Right lobe of liver (tissue), 6 donors: ENCODE data around the gene SRPK2. TPM values are rescaled to one million over a fixed set of nuclear protein-coding genes. Genes with fewer than 3 reads are reported as not detected.
A peak's percentile ranks its signal among the peaks of the same experiment; 100 is the strongest.
"Not testable (repeated sequence)": the region's sequence is repeated elsewhere in the genome, so short reads cannot be mapped to it uniquely, and the experiment has no call there.

Experiments
- ATAC-seq, 4 donors: fragments of 200-7000 bp; cut with Tn5 transposase; one replicate each; pipeline ENCODE4 v1.9.1; 2020; ENCODE audit warnings: mild to moderate bottlenecking in 4 of 4, moderate library complexity in 4 of 4
- DNase-seq, 3 donors: peaks; one replicate each; pipeline ENCODE4 v3.0.0-alpha.2; 2020
- H3K27ac ChIP-seq, 3 donors: fragments of 200-600 bp; one replicate each; pipeline ENCODE4 v1.8.0; 2022
- H3K27me3 ChIP-seq, 2 donors: fragments of 200-600 bp; one replicate each; pipeline ENCODE4 v1.8.0; 2022
- H3K36me3 ChIP-seq, 4 donors: fragments of 200-600 bp; sonication (generic) in 1 of 4; one replicate each; pipeline versions ENCODE4 v1.5.1 to v1.8.0; 2017 to 2022; ENCODE audit warnings: control low read depth in 1 of 4
- H3K4me1 ChIP-seq, 4 donors: fragments of 200-600 bp; sonication (generic) in 1 of 4; one replicate each; pipeline versions ENCODE4 v1.5.1 to v1.8.0; 2017 to 2022; ENCODE audit warnings: control low read depth in 1 of 4
- H3K4me3 ChIP-seq, 3 donors: fragments of 200-600 bp; one replicate each; pipeline ENCODE4 v1.8.0; 2022
- H3K9me3 ChIP-seq, 4 donors: fragments of 200-600 bp; sonication (generic) in 1 of 4; one replicate each; pipeline versions ENCODE4 v1.5.1 to v1.8.0; 2017 to 2022; ENCODE audit warnings: control low read depth in 1 of 4
- POLR2A ChIP-seq: fragments of 450-650 bp; IDR thresholded peaks from one replicate; pipeline ENCODE4 v1.6.1; 2017; ENCODE audit warnings: antibody characterized with exemption, mild to moderate bottlenecking
- WGBS: methylation state at CpG from one replicate; pipeline ENCODE4 v1.1.6; 2018; ENCODE audit warnings: low coverage, low lambda C conversion rate; ENCODE audit not compliant: insufficient coverage; ENCODE audit errors: missing lambda C conversion rate; 5-methylcytosine and 5-hydroxymethylcytosine counted together
- intact Hi-C, 2 donors: fragments of 100-400 bp; cut with DNase I; formaldehyde crosslinking; loops; one replicate each; pipeline versions ENCODE4 v1.11.2 to v1.14.1; 2022
- total RNA-seq, 6 experiments: library from RNA; depleted of rRNA in 2 of 6; stranded (reverse); fragments of >200 nt in 2 of 6; fragmentation: NEBNext Ultra II Directional in 3 of 6; extraction: Animal tissue kit (Norgen Biotek cat#: 25700) in 3 of 6; gene quantifications; one replicate each; pipeline versions ENCODE4 v1.1.0 to v1.2.4, GENCODE V29; 2016 to 2023
- TF ChIP-seq, protein P1 (sequence below), 4 donors: fragments of 200-600 bp in 3 of 4; fragments of 450-650 bp in 1 of 4; IDR thresholded peaks; one replicate each; pipeline versions ENCODE4 v1.5.1 to v1.8.0; 2016 to 2022; ENCODE audit warnings: antibody characterized with exemption in 4 of 4, mild to moderate bottlenecking in 2 of 4
- donor health status: DM: no; HTN: yes; CAD: no.
- donor health status: DM: no; HTN: no; CAD: no.
- donor health status: DM: no; HTN: no; CAD: no.
- donor health status: DM: no; HTN: yes; CAD: no.
- donor health status: DM: no; HTN: yes; CAD: no.

Gene SRPK2
- total RNA-seq, 6 experiments from 2014 or later = 15.5 to 21.1 (median 18.2) TPM

DNA sequence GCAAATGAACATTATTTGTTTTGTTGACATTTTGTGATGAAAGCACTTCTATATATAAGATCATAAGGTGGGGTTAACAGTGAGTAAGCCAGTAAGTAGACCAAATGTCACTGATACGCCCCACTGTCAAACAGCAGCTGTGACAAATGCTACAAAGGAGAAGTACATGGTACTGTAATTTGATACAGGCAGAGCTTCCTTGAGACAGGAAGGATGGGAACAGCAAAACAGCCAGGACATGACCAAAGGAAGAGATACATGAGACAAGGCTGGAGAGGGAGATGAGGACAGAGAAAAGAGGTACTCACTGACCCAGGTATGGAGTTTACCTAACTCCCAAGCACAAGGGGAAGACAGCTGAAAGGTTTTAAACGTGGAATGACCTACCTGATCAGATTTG, 127.0 kb downstream of the SRPK2 start:
- H3K36me3 ChIP-seq = no peaks in the 10 kb centered on the region
- WGBS = 39% methylated on average over 2 of the region's 2 CpGs
- H3K27ac ChIP-seq = no peak overlapping the region
- no peaks in the 10 kb centered on the region for H3K27me3 ChIP-seq
- no peak for TF ChIP-seq POLR2A
- TF ChIP-seq, protein P1, sequence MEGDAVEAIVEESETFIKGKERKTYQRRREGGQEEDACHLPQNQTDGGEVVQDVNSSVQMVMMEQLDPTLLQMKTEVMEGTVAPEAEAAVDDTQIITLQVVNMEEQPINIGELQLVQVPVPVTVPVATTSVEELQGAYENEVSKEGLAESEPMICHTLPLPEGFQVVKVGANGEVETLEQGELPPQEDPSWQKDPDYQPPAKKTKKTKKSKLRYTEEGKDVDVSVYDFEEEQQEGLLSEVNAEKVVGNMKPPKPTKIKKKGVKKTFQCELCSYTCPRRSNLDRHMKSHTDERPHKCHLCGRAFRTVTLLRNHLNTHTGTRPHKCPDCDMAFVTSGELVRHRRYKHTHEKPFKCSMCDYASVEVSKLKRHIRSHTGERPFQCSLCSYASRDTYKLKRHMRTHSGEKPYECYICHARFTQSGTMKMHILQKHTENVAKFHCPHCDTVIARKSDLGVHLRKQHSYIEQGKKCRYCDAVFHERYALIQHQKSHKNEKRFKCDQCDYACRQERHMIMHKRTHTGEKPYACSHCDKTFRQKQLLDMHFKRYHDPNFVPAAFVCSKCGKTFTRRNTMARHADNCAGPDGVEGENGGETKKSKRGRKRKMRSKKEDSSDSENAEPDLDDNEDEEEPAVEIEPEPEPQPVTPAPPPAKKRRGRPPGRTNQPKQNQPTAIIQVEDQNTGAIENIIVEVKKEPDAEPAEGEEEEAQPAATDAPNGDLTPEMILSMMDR (IDR thresholded peaks at IDR 0.05) = no peak
- no peak overlapping the region for H3K4me3 ChIP-seq
- H3K4me1 ChIP-seq = peaks cover 0 to 19% (median 0%) of the 10 kb centered on the region in 4 donors
- no peak for DNase-seq
- intact Hi-C loops = no loop called here
- H3K9me3 ChIP-seq = no peaks in the 10 kb centered on the region
- ATAC-seq = peak; percentile 30 to 72 (median 34)

DNA sequence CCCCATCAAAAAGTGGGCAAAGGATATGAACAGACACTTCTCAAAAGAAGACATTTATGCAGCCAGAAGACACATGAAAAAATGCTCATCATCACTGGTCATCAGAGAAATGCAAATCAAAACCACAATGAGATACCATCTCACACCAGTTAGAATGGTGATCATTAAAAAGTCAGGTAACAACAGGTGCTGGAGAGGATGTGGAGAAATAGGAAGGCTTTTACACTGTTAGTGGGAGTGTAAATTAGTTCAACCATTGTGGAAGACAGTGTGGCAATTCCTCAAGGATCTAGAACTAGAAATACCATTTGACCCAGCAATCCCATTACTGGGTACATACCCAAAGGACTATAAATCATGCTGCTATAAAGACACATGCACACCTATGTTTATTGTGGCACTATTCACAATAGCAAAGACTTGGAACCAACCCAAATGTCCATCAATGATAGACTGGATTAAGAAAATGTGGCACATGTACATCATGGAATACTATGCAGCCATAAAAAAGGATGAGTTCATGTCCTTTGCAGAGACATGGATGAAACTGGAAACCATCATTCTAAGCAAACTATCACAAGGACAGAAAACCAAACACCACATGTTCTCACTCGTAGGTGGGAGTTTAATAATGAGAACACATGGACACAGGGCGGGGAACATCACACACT, 128.4 kb downstream of the SRPK2 start:
- H3K4me3 ChIP-seq, intact Hi-C loops, H3K27ac ChIP-seq, ATAC-seq, H3K36me3 ChIP-seq, DNase-seq, H3K27me3 ChIP-seq, H3K9me3 ChIP-seq: not testable (repeated sequence)
- H3K4me1 ChIP-seq = peaks cover 0 to 33% (median 4%) of the 10 kb centered on the region in 4 donors
- 100% methylated on average over 2 of the region's 2 CpGs for WGBS

DNA sequence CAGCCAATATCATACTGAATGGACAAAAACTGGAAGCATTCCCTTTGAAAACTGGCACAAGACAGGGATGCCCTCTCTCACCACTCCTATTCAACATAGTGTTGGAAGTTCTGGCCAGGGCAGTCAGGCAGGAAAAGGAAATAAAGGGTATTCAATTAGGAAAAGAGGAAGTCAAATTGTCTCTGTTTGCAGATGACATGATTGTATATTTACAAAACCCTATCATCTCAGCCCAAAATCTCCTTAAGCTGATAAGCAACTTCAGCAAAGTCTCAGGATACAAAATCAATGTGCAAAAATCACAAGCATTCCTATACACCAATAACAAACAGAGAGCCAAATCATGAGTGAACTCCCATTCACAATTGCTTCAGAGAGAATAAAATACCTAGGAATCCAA, 129.8 kb downstream of the SRPK2 start:
- not testable (repeated sequence) for ATAC-seq

DNA sequence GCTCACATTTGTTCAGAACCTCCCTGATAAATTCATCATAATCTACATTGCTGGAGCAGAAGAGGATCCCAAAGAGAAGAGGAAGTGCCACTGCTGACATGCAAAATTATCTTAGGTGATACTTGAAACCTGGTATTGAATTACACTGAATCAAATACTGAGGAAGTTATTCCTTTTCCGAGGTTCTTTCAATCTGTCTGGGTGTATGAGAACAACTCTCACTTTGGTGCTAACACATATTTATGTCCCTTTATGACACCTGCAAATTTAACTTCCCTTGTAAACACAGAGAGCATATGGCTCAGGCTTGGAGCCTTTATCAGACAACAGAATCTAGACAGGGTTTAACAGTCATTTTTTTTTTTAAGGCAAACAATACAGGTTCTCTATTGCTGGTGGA, 131.4 kb downstream of the SRPK2 start:
- intact Hi-C loops = no loop called here
- Histone ChIP-seq H3K27me3 (no peaks in the 10 kb centered on the region), H3K36me3 (no peaks in the 10 kb centered on the region), H3K4me1 (peaks cover 0 to 34% (median 6%) of the 10 kb centered on the region in 4 donors), H3K9me3 (no peaks in the 10 kb centered on the region), H3K4me3 (no peak overlapping the region), H3K27ac (no peak overlapping the region)
- DNase-seq (no peak), ATAC-seq (peak in 1 of 4 donors; percentile 35)
- WGBS = 0% methylated on average over 1 of the region's 1 CpG
- TF ChIP-seq POLR2A = no peak
- TF ChIP-seq, protein P1 (IDR thresholded peaks at IDR 0.05) = no peak

More for the DNA sequence above, 129.8 kb downstream of the SRPK2 start:
- H3K27ac ChIP-seq, H3K27me3 ChIP-seq, H3K36me3 ChIP-seq, DNase-seq, H3K9me3 ChIP-seq, intact Hi-C loops, H3K4me3 ChIP-seq: not testable (repeated sequence)
- H3K4me1 ChIP-seq = peaks cover 0 to 34% (median 6%) of the 10 kb centered on the region in 4 donors

DNA sequence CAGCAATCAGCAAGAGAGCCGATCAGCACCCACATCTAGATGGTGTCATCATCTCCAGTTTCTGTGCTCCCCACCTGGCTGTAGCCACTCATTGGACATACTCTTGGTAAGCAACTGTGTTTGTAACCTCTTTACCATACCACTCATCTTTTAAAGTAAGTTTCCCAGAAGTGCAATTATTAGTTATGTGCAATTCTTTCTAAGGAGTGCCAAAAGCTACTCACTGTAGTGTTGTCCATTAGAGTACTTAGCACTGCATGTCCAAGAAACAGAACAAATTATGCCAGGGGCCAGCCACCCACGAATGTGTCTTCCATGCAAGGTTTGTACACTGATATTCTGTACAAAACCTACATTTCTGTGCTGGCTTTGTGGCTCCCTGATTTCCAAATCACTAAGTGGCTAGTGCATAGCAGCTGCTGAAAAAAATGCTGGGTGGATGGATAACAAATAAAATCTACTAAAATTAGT, 131.9 kb downstream of the SRPK2 start:
- no peak overlapping the region for H3K4me3 ChIP-seq
- DNase-seq (no peak), ATAC-seq (peak; percentile 12 to 23 (median 20))
- H3K36me3 ChIP-seq = no peaks in the 10 kb centered on the region
- WGBS = 50% methylated on average over 2 of the region's 2 CpGs
- no peaks in the 10 kb centered on the region for H3K27me3 ChIP-seq
- intact Hi-C loops = no loop called here
- no peaks in the 10 kb centered on the region for H3K9me3 ChIP-seq
- TF ChIP-seq, protein P1 (IDR thresholded peaks at IDR 0.05) = no peak
- TF ChIP-seq POLR2A = no peak
- peaks cover 0 to 29% (median 6%) of the 10 kb centered on the region in 4 donors for H3K4me1 ChIP-seq
- no peak overlapping the region for H3K27ac ChIP-seq
